ENCODE measurements around the gene ABTB2. TPM values are rescaled to one million over a fixed set of nuclear protein-coding genes. Genes with fewer than 3 reads are reported as not detected.
"Not testable (repeated sequence)": the region's sequence is repeated elsewhere in the genome, so short reads cannot be mapped to it uniquely, and the experiment has no call there.

ABTB2 gene
- total and polyA plus RNA-seq, 7 experiments from 2014 or later: 0.03 to 5.3 (median 0.26) TPM

- ChIA-PET CTCF (interaction anchor here (0.8 to 4.0 kb wide), 3 partner anchors 23 to 75 kb away, joined by 3 to 13 read pairs (median 3); no protein-coding TSS in a partner anchor), POLR2A (interaction anchor here (1.0 to 2.0 kb wide), 3 partner anchors 15 to 198 kb away, joined by 3 to 9 read pairs (median 4); partner anchors contain the start of genes ABTB2 and CAPRIN1)
- peaks cover 36 to 51% of the 10 kb centered on the region in 2 donors for H3K4me1 ChIP-seq (ENCODE audit: control insufficient read depth in 2 of 2, insufficient read depth in 2 of 2, low read length in 2 of 2)
- no peaks in the 10 kb centered on the region for H3K27me3 ChIP-seq (ENCODE audit: control insufficient read depth in 2 of 2, insufficient read depth in 2 of 2, low read length in 2 of 2)
- no peak overlapping the region for H3K4me3 ChIP-seq (ENCODE audit: low read length)
- intact Hi-C loops (cut with micrococcal nuclease): loop anchor here (2.0 to 10.0 kb wide), 6 partner anchors 47 to 545 kb away; partner anchors contain the start of genes ABTB2 (in 1 of the 2), C11orf91 (in 1 of the 2) and NAT10 (in 1 of the 2)
- peak overlapping the region in 8 of 10 donors; percentile 48 to 85 (median 79) for H3K4me3 Mint-ChIP-seq
- no peak overlapping the region for H3K27ac ChIP-seq (ENCODE audit: low read depth, low read length)
- H3K36me3 Mint-ChIP-seq: peaks cover 0 to 8% (median 0%) of the 10 kb centered on the region in 5 donors
- peaks cover 0 to 2% (median 0%) of the 10 kb centered on the region in 11 donors for H3K9me3 Mint-ChIP-seq
- H3K27me3 Mint-ChIP-seq: peaks cover 0 to 16% (median 0%) of the 10 kb centered on the region in 5 donors
- no peaks in the 10 kb centered on the region for H3K36me3 ChIP-seq (ENCODE audit: control insufficient read depth in 2 of 3, insufficient read depth in 3 of 3, low read length in 3 of 3)
- H3K27ac Mint-ChIP-seq: peak overlapping the region in 7 of 9 donors; percentile 8 to 80 (median 45)
- no peak for ATAC-seq
- H3K9me3 ChIP-seq (ENCODE audit: control insufficient read depth in 2 of 3, low read length in 3 of 3): no peaks in the 10 kb centered on the region
- peaks cover 36 to 76% (median 67%) of the 10 kb centered on the region in 7 donors for H3K4me1 Mint-ChIP-seq
- no peak for DNase-seq
Observed at GRCh38 chr11:34249439-34249838, 108.4 kb downstream of the ABTB2 start.

- H3K27me3 Mint-ChIP-seq; H3K9me3 Mint-ChIP-seq; ATAC-seq; H3K4me3 Mint-ChIP-seq; H3K27ac ChIP-seq (ENCODE audit: low read depth, low read length); H3K36me3 ChIP-seq (ENCODE audit: control insufficient read depth in 2 of 3, insufficient read depth in 3 of 3, low read length in 3 of 3); H3K4me3 ChIP-seq (ENCODE audit: low read length); H3K27ac Mint-ChIP-seq; CTCF ChIA-PET; H3K9me3 ChIP-seq (ENCODE audit: control insufficient read depth in 2 of 3, low read length in 3 of 3); DNase-seq; H3K27me3 ChIP-seq (ENCODE audit: control insufficient read depth in 2 of 2, insufficient read depth in 2 of 2, low read length in 2 of 2); H3K36me3 Mint-ChIP-seq: not testable (repeated sequence)
- H3K4me1 Mint-ChIP-seq: peaks cover 33 to 89% (median 59%) of the 10 kb centered on the region in 7 donors
- POLR2A ChIA-PET: interaction anchor here (1.7 kb wide), 1 partner anchor 111 kb away, joined by 5 read pairs; the partner anchor contains the start of gene ABTB2
- intact Hi-C loops (cut with micrococcal nuclease): loop anchor here (5.0 to 10.0 kb wide), 4 partner anchors 44 to 542 kb away; partner anchors contain the start of genes C11orf91 (in 1 of the 2) and NAT10 (in 1 of the 2)
- peaks cover 35 to 43% of the 10 kb centered on the region in 2 donors for H3K4me1 ChIP-seq (ENCODE audit: control insufficient read depth in 2 of 2, insufficient read depth in 2 of 2, low read length in 2 of 2)
Observed at GRCh38 chr11:34246511-34246910, 111.3 kb downstream of the ABTB2 start.

GRCh38 chr11:34245041-34245440 is 112.8 kb downstream of the ABTB2 start:
- intact Hi-C loops (cut with micrococcal nuclease): loop anchor here (5.0 to 10.0 kb wide), 4 partner anchors 43 to 540 kb away; partner anchors contain the start of genes C11orf91 (in 1 of the 2) and NAT10 (in 1 of the 2)
- H3K36me3 Mint-ChIP-seq: peaks cover 0 to 8% (median 0%) of the 10 kb centered on the region in 5 donors
- H3K27me3 Mint-ChIP-seq: peaks cover 0 to 10% (median 0%) of the 10 kb centered on the region in 5 donors
- Histone ChIP-seq H3K9me3 (ENCODE audit: control insufficient read depth in 2 of 3, low read length in 3 of 3) (no peaks in the 10 kb centered on the region), H3K4me1 (ENCODE audit: control insufficient read depth in 2 of 2, insufficient read depth in 2 of 2, low read length in 2 of 2) (peaks cover 23 to 29% of the 10 kb centered on the region in 2 donors), H3K27ac (ENCODE audit: low read depth, low read length) (no peak overlapping the region), H3K4me3 (ENCODE audit: low read length) (no peak overlapping the region), H3K27me3 (ENCODE audit: control insufficient read depth in 2 of 2, insufficient read depth in 2 of 2, low read length in 2 of 2) (no peaks in the 10 kb centered on the region), H3K36me3 (ENCODE audit: control insufficient read depth in 2 of 3, insufficient read depth in 3 of 3, low read length in 3 of 3) (no peaks in the 10 kb centered on the region)
- no peak overlapping the region for H3K27ac Mint-ChIP-seq
- ATAC-seq (no peak), DNase-seq (no peak)
- H3K4me3 Mint-ChIP-seq: peak overlapping the region in 1 of 10 donors; percentile 51
- peaks cover 0 to 2% (median 0%) of the 10 kb centered on the region in 11 donors for H3K9me3 Mint-ChIP-seq
- POLR2A ChIA-PET: interaction anchor here (1.0 kb wide), 1 partner anchor 11 kb away, joined by 3 read pairs; no protein-coding TSS in a partner anchor
- CTCF ChIA-PET: no interaction called here
- peaks cover 24 to 83% (median 45%) of the 10 kb centered on the region in 7 donors for H3K4me1 Mint-ChIP-seq

- Histone ChIP-seq H3K4me3 (ENCODE audit: low read length) (no peak overlapping the region), H3K4me1 (ENCODE audit: control insufficient read depth in 2 of 2, insufficient read depth in 2 of 2, low read length in 2 of 2) (peaks cover 11 to 16% of the 10 kb centered on the region in 2 donors), H3K27ac (ENCODE audit: low read depth, low read length) (no peak overlapping the region), H3K27me3 (ENCODE audit: control insufficient read depth in 2 of 2, insufficient read depth in 2 of 2, low read length in 2 of 2) (no peaks in the 10 kb centered on the region), H3K9me3 (ENCODE audit: control insufficient read depth in 2 of 3, low read length in 3 of 3) (no peaks in the 10 kb centered on the region), H3K36me3 (ENCODE audit: control insufficient read depth in 2 of 3, insufficient read depth in 3 of 3, low read length in 3 of 3) (no peaks in the 10 kb centered on the region)
- peak overlapping the region in 1 of 10 donors; percentile 53 for H3K4me3 Mint-ChIP-seq
- DNase-seq (peak in 1 of 9 donors; percentile 54), ATAC-seq (no peak)
- peaks cover 0 to 2% (median 0%) of the 10 kb centered on the region in 11 donors for H3K9me3 Mint-ChIP-seq
- intact Hi-C loops (cut with micrococcal nuclease): loop anchor here in 1 of 2 donors (1.0 to 10.0 kb wide), 2 partner anchors 9 to 539 kb away; partner anchors contain the start of gene C11orf91
- H3K36me3 Mint-ChIP-seq: peaks cover 0 to 8% (median 0%) of the 10 kb centered on the region in 5 donors
- peaks cover 0 to 10% (median 0%) of the 10 kb centered on the region in 5 donors for H3K27me3 Mint-ChIP-seq
- peaks cover 15 to 76% (median 33%) of the 10 kb centered on the region in 7 donors for H3K4me1 Mint-ChIP-seq
- peak overlapping the region in 2 of 9 donors; percentile 4 to 13 for H3K27ac Mint-ChIP-seq
- ChIA-PET CTCF (no interaction called here), POLR2A (interaction anchor here (1.0 kb wide), 1 partner anchor 10 kb away, joined by 3 read pairs; no protein-coding TSS in a partner anchor)
Observed at GRCh38 chr11:34243600-34244464, 114.0 kb downstream of the ABTB2 start.

GRCh38 chr11:34242037-34242625 is 115.7 kb downstream of the ABTB2 start:
- H3K9me3 ChIP-seq (ENCODE audit: control insufficient read depth in 2 of 3, low read length in 3 of 3): no peaks in the 10 kb centered on the region
- POLR2A ChIA-PET: interaction anchor here (0.5 kb wide), 1 partner anchor 13 kb away, joined by 3 read pairs; no protein-coding TSS in a partner anchor
- H3K36me3 ChIP-seq (ENCODE audit: control insufficient read depth in 2 of 3, insufficient read depth in 3 of 3, low read length in 3 of 3): no peaks in the 10 kb centered on the region
- peaks cover 0 to 1% of the 10 kb centered on the region in 2 donors for H3K4me1 ChIP-seq (ENCODE audit: control insufficient read depth in 2 of 2, insufficient read depth in 2 of 2, low read length in 2 of 2)
- no peak overlapping the region for H3K4me3 ChIP-seq (ENCODE audit: low read length)
- peak; percentile 31 for ATAC-seq
- no peak overlapping the region for H3K27ac ChIP-seq (ENCODE audit: low read depth, low read length)
- no peak for DNase-seq
- CTCF ChIA-PET: interaction anchor here (0.6 to 0.7 kb wide), 2 partner anchors 117 to 336 kb away, joined by 3 to 4 read pairs; no protein-coding TSS in a partner anchor
- Mint-ChIP-seq H3K36me3 (peaks cover 0 to 5% (median 0%) of the 10 kb centered on the region in 5 donors), H3K9me3 (no peaks in the 10 kb centered on the region), H3K4me1 (peaks cover 3 to 60% (median 16%) of the 10 kb centered on the region in 7 donors), H3K4me3 (no peak overlapping the region), H3K27ac (peak overlapping the region in 2 of 9 donors; percentile 45 to 63), H3K27me3 (peaks cover 0 to 14% (median 0%) of the 10 kb centered on the region in 5 donors)
- no peaks in the 10 kb centered on the region for H3K27me3 ChIP-seq (ENCODE audit: control insufficient read depth in 2 of 2, insufficient read depth in 2 of 2, low read length in 2 of 2)
- intact Hi-C loops (cut with micrococcal nuclease): loop anchor here in 1 of 2 donors (10.0 kb wide), 1 partner anchor 537 kb away; the partner anchor contains the start of gene C11orf91

- Histone ChIP-seq H3K27ac (ENCODE audit: low read depth, low read length) (no peak overlapping the region), H3K36me3 (ENCODE audit: control insufficient read depth in 2 of 3, insufficient read depth in 3 of 3, low read length in 3 of 3) (no peaks in the 10 kb centered on the region), H3K9me3 (ENCODE audit: control insufficient read depth in 2 of 3, low read length in 3 of 3) (no peaks in the 10 kb centered on the region), H3K4me3 (ENCODE audit: low read length) (no peak overlapping the region), H3K4me1 (ENCODE audit: control insufficient read depth in 2 of 2, insufficient read depth in 2 of 2, low read length in 2 of 2) (peaks cover 0 to 7% of the 10 kb centered on the region in 2 donors), H3K27me3 (ENCODE audit: control insufficient read depth in 2 of 2, insufficient read depth in 2 of 2, low read length in 2 of 2) (no peaks in the 10 kb centered on the region)
- ChIA-PET POLR2A (no interaction called here), CTCF (no interaction called here)
- no peak for ATAC-seq
- Mint-ChIP-seq H3K4me1 (peaks cover 2 to 53% (median 5%) of the 10 kb centered on the region in 7 donors), H3K36me3 (peaks cover 0 to 5% (median 0%) of the 10 kb centered on the region in 5 donors), H3K4me3 (no peak overlapping the region), H3K27me3 (peaks cover 0 to 14% (median 0%) of the 10 kb centered on the region in 5 donors), H3K27ac (no peak overlapping the region), H3K9me3 (no peaks in the 10 kb centered on the region)
- no peak for DNase-seq
- intact Hi-C loops (cut with micrococcal nuclease): loop anchor here in 1 of 2 donors (10.0 kb wide), 1 partner anchor 535 kb away; the partner anchor contains the start of gene C11orf91
Observed at GRCh38 chr11:34240150-34240494, 117.7 kb downstream of the ABTB2 start.
